K562 (cell line): ENCODE measurements around the gene ATF7IP. TPM values are rescaled to one million over a fixed set of nuclear protein-coding genes. Genes with fewer than 3 reads are reported as not detected.

ENCODE experiments used
- ADNP ChIP-seq: fragments of 200-800 bp; sonication (Bioruptor generic); IDR thresholded peaks from 2 replicates; pipeline ENCODE4 v1.6.1; 2016; ENCODE audit warnings: missing genetic modification characterization, missing compliant biosample characterization
- ARNT ChIP-seq, 2 experiments: fragments of 450-650 bp; IDR thresholded peaks; 2 replicates each; pipeline ENCODE4 v1.6.1; 2016; ENCODE audit warnings: mild to moderate bottlenecking in 1 of 2
- BCLAF1 ChIP-seq, 2 experiments: fragments of 450-650 bp in 1 of 2; IDR thresholded peaks; 2 replicates each; pipeline ENCODE4 v1.6.1; 2011 to 2017; ENCODE audit warnings: low read depth in 2 of 2, antibody characterized with exemption in 1 of 2, borderline replicate concordance in 1 of 2, low read length in 1 of 2, mild to moderate bottlenecking in 1 of 2, mixed read lengths in 1 of 2; ENCODE audit not compliant: control insufficient read depth in 1 of 2
- ELF2 ChIP-seq: fragments of 250-450 bp; sonication (Bioruptor Pico); IDR thresholded peaks from 2 replicates; pipeline ENCODE4 v1.5.0; 2021; ENCODE audit warnings: mild to moderate bottlenecking
- MTA1 ChIP-seq: fragments of 450-650 bp; IDR thresholded peaks from 2 replicates; pipeline ENCODE4 v1.6.1; 2017; ENCODE audit warnings: borderline replicate concordance
- NFATC3 ChIP-seq: fragments of 450-650 bp; IDR thresholded peaks from 2 replicates; pipeline ENCODE4 v1.6.1; 2017; ENCODE audit warnings: mild to moderate bottlenecking
- NUFIP1 ChIP-seq: fragments of 450-650 bp; IDR thresholded peaks from 2 replicates; pipeline ENCODE4 v1.6.1; 2018; ENCODE audit not compliant: partially characterized antibody
- SMARCA5 ChIP-seq: fragments of 450-650 bp; IDR thresholded peaks from 2 replicates; pipeline ENCODE4 v1.6.1; 2016
- SRSF9 ChIP-seq: fragments of 200-400 bp; formaldehyde crosslinking; IDR thresholded peaks from 2 replicates; pipeline ENCODE4 v1.6.1; 2017; ENCODE audit warnings: low read depth, low read length, borderline replicate concordance
- TARDBP ChIP-seq: fragments of 450-650 bp; IDR thresholded peaks from 2 replicates; pipeline ENCODE4 v1.6.1; 2016
- USF1 ChIP-seq: sonication (generic); formaldehyde crosslinking; IDR thresholded peaks from 2 replicates; pipeline ENCODE4 v1.9.0; 2022; ENCODE audit warnings: mild to moderate bottlenecking, missing genetic modification reagents
- WHSC1 ChIP-seq: IDR thresholded peaks from one replicate; pipeline ENCODE4 v1.6.1; 2012; ENCODE audit warnings: low read length, control low read depth, inconsistent platforms
- ZNF12 ChIP-seq: sonication (generic); formaldehyde crosslinking; IDR thresholded peaks from 2 replicates; pipeline ENCODE4 v1.4.0; 2020; ENCODE audit warnings: mild to moderate bottlenecking, missing genetic modification reagents
- ZNF174 ChIP-seq: fragments of 250-450 bp; sonication (Bioruptor Pico); IDR thresholded peaks from 2 replicates; pipeline ENCODE4 v1.4.0; 2020; ENCODE audit warnings: mild to moderate bottlenecking
- ZNF778 ChIP-seq: fragments of 450-650 bp; formaldehyde crosslinking; IDR thresholded peaks from 2 replicates; pipeline ENCODE4 v1.4.0; 2020; ENCODE audit warnings: mild to moderate bottlenecking, moderate library complexity
- polyA plus RNA-seq, 8 experiments: library from polyadenylated mRNA; depleted of rRNA in 4 of 8; stranded (reverse) in 5 of 8; unstranded in 3 of 8; fragments of >200 nt; fragmentation: Nextera tagmentation in 2 of 8; fragmentation: Illumina TruSeq in 1 of 8; extraction: Ambion mirVana in 2 of 8; extraction: Trizol in 1 of 8; gene quantifications; 2 replicates each; pipeline versions ENCODE4 v1.2.1 to v1.2.3, GENCODE V29; 2011 to 2014; ENCODE audit warnings: inconsistent platforms in 1 of 8, missing spikeins in 1 of 8
- total RNA-seq, 7 experiments: library from RNA; depleted of rRNA in 6 of 7; stranded (reverse); fragments of >200 nt in 6 of 7; fragmentation: Illumina TruSeq in 2 of 7; extraction: Trizol in 2 of 7; gene quantifications; 2 replicates each; pipeline versions ENCODE4 v1.2.1 to v1.2.3, GENCODE V29; 2011 to 2021; ENCODE audit warnings: low replicate concordance in 1 of 7
- TF ChIP-seq, protein P1 (sequence below): IDR thresholded peaks from 3 replicates; pipeline ENCODE4 v1.6.1; 2011; ENCODE audit warnings: borderline replicate concordance, mild to moderate bottlenecking, moderate library complexity; ENCODE audit not compliant: insufficient read length; ENCODE audit errors: extremely low read depth
- TF ChIP-seq, protein P2 (sequence below): fragments of 250-450 bp; sonication (Bioruptor Pico); IDR thresholded peaks from 2 replicates; pipeline ENCODE4 v1.9.0; 2021; ENCODE audit warnings: mild to moderate bottlenecking, inconsistent platforms

Gene ATF7IP
- total and polyA plus RNA-seq, 9 of the 15 experiments (the other 6 are each of a cell fraction or from before 2014, with no cell fraction given): 2.8 to 27.1 (median 11.0) TPM

DNA sequence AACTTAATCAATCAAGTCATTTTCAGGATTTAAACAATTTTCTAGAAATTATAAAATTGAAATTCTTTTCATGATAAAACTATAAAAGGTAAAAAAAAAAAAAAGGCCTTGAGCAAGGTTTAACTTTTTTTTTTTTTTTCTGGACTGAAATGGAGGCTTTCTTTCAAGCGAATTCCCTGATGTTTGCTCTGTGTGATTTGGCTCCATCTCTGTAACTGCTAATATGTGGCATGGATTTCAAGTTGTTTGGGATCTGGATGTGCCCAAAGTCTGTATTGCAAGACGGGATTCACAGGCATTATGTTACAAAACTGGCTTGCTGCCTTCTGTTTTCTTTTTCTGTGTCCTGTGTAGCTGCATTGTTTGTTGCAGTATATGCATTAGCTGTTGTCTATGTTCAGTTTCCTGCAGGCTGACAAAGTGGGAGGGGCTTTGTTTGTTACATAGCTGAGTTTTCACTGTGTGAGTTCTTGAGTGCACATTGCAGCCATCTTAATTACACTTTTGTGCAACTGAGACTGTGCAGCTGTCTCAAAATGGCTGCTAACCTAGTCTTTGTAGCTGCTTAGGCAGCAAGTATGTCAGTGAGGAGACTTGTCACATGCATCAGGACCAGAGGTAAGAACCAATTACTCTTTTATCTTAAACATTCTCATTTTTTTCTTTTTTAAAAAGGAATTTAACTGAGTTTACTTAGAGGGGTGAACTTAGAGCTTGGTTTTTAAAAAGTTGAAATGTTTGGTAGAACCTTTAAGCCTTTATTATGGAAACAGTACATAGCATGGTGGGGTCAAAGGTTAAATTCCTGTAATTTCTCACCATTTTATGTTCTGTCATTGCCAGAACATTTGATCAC lies 19.5 kb downstream of the ATF7IP start (continued):
- TF ChIP-seq NFATC3 (no peak), ZNF174 (CRISPR knock-in tag) (no peak), ZNF12 (no peak), MTA1 (no peak), BCLAF1 (IDR thresholded peaks at IDR 0.05; ENCODE audit: borderline replicate concordance in 1 of 2, control insufficient read depth in 1 of 2, low read depth in 2 of 2, low read length in 1 of 2) (no peak), SMARCA5 (no peak), NUFIP1 (peak; percentile 62), USF1 (CRISPR knock-in tag) (no peak), ADNP (tag) (peak; percentile 60; the same call in 1 of the 2 replicates), ELF2 (CRISPR knock-in tag) (no peak), SRSF9 (no peak), ZNF778 (CRISPR knock-in tag) (no peak), ARNT (IDR thresholded peaks at IDR 0.05) (peak in 1 of 2 experiments; percentile 66; a peak in 2 of 4 replicates), TARDBP (no peak), WHSC1 (no peak)
- TF ChIP-seq, protein P1, sequence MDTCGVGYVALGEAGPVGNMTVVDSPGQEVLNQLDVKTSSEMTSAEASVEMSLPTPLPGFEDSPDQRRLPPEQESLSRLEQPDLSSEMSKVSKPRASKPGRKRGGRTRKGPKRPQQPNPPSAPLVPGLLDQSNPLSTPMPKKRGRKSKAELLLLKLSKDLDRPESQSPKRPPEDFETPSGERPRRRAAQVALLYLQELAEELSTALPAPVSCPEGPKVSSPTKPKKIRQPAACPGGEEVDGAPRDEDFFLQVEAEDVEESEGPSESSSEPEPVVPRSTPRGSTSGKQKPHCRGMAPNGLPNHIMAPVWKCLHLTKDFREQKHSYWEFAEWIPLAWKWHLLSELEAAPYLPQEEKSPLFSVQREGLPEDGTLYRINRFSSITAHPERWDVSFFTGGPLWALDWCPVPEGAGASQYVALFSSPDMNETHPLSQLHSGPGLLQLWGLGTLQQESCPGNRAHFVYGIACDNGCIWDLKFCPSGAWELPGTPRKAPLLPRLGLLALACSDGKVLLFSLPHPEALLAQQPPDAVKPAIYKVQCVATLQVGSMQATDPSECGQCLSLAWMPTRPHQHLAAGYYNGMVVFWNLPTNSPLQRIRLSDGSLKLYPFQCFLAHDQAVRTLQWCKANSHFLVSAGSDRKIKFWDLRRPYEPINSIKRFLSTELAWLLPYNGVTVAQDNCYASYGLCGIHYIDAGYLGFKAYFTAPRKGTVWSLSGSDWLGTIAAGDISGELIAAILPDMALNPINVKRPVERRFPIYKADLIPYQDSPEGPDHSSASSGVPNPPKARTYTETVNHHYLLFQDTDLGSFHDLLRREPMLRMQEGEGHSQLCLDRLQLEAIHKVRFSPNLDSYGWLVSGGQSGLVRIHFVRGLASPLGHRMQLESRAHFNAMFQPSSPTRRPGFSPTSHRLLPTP: no peak
- TF ChIP-seq, protein P2, sequence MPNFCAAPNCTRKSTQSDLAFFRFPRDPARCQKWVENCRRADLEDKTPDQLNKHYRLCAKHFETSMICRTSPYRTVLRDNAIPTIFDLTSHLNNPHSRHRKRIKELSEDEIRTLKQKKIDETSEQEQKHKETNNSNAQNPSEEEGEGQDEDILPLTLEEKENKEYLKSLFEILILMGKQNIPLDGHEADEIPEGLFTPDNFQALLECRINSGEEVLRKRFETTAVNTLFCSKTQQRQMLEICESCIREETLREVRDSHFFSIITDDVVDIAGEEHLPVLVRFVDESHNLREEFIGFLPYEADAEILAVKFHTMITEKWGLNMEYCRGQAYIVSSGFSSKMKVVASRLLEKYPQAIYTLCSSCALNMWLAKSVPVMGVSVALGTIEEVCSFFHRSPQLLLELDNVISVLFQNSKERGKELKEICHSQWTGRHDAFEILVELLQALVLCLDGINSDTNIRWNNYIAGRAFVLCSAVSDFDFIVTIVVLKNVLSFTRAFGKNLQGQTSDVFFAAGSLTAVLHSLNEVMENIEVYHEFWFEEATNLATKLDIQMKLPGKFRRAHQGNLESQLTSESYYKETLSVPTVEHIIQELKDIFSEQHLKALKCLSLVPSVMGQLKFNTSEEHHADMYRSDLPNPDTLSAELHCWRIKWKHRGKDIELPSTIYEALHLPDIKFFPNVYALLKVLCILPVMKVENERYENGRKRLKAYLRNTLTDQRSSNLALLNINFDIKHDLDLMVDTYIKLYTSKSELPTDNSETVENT (CRISPR knock-in tag): no peak
